ENCODE measurements around the gene SAMD1.
"Not testable (repeated sequence)": the region's sequence is repeated elsewhere in the genome, so short reads cannot be mapped to it uniquely, and the experiment has no call there.

The SAMD1 gene

GRCh38 chr19:14056741-14057356, 33.7 kb downstream of the SAMD1 start:
- Histone ChIP-seq H3K4me3 (ENCODE audit: low read length) (no peak overlapping the region), H3K4me1 (ENCODE audit: control insufficient read depth, insufficient read depth, low read length) (peaks cover 5% of the 10 kb centered on the region), H3K36me3 (ENCODE audit: control insufficient read depth, insufficient read depth, low read length, severe bottlenecking) (no peaks in the 10 kb centered on the region), H3K9ac (ENCODE audit: low read length) (no peak overlapping the region), H3K9me3 (ENCODE audit: control insufficient read depth, low read length) (peaks cover 6% of the 10 kb centered on the region), H3K27me3 (replicated peaks; ENCODE audit: control insufficient read depth, insufficient read depth, low read length) (peaks cover 37% of the 10 kb centered on the region)
- DNase-seq (ENCODE audit: low read depth), result no peak

DNA sequence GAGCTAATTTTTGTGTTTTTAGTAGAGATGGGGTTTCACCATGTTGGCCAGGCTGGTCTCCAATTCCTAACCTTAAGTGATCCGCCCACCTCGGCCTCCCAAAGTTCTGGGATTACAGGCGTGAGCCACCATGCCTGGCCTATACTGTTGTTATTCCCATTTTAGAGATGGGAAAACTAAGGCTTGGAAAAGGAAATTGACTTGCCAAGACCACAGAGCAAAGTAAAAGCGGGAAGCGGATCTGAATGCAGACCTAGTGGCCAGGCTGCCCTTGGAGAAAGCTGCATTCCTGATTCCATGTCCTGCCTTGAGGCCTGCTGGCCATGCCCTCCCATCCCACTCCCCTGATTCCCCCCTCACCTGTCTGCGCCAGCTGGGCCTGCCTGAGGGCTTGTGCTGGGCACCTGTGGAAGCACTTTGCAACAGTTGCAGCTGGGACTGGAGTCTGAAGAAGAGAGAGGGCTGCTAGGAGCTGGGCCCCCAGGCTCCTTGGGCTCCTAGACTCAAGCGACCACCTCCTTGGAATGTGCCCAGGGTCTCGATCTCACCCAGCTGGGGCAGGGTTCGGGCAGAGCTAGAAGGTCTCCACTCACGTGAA, 34.4 kb downstream of the SAMD1 start:
- peaks cover 2% of the 10 kb centered on the region for H3K4me1 ChIP-seq (ENCODE audit: control insufficient read depth, insufficient read depth, low read length)
- no peak for DNase-seq (ENCODE audit: low read depth)
- H3K9ac ChIP-seq (ENCODE audit: low read length), result no peak overlapping the region
- peaks cover 33% of the 10 kb centered on the region for H3K27me3 ChIP-seq (replicated peaks; ENCODE audit: control insufficient read depth, insufficient read depth, low read length)
- H3K9me3 ChIP-seq (ENCODE audit: control insufficient read depth, low read length), result peaks cover 6% of the 10 kb centered on the region
- H3K36me3 ChIP-seq (ENCODE audit: control insufficient read depth, insufficient read depth, low read length, severe bottlenecking), result no peaks in the 10 kb centered on the region
- H3K4me3 ChIP-seq (ENCODE audit: low read length), result no peak overlapping the region

- Histone ChIP-seq H3K27me3 (replicated peaks; ENCODE audit: control insufficient read depth, insufficient read depth, low read length) (peaks cover 29% of the 10 kb centered on the region), H3K36me3 (ENCODE audit: control insufficient read depth, insufficient read depth, low read length, severe bottlenecking) (no peaks in the 10 kb centered on the region), H3K9ac (ENCODE audit: low read length) (no peak overlapping the region), H3K9me3 (ENCODE audit: control insufficient read depth, low read length) (peaks cover 6% of the 10 kb centered on the region), H3K4me1 (ENCODE audit: control insufficient read depth, insufficient read depth, low read length) (no peaks in the 10 kb centered on the region), H3K4me3 (ENCODE audit: low read length) (no peak overlapping the region)
- DNase-seq (ENCODE audit: low read depth), result no peak
Observed at GRCh38 chr19:14055396-14055795, 35.2 kb downstream of the SAMD1 start.

GRCh38 chr19:14054721-14055120, 35.8 kb downstream of the SAMD1 start:
- no peak for DNase-seq (ENCODE audit: low read depth)

GRCh38 chr19:14054099-14054498, 36.5 kb downstream of the SAMD1 start:
- Histone ChIP-seq H3K36me3 (ENCODE audit: control insufficient read depth, insufficient read depth, low read length, severe bottlenecking) (no peaks in the 10 kb centered on the region), H3K4me3 (ENCODE audit: low read length) (no peak overlapping the region), H3K27me3 (replicated peaks; ENCODE audit: control insufficient read depth, insufficient read depth, low read length) (peaks cover 17% of the 10 kb centered on the region), H3K4me1 (ENCODE audit: control insufficient read depth, insufficient read depth, low read length) (no peaks in the 10 kb centered on the region), H3K9me3 (ENCODE audit: control insufficient read depth, low read length) (peaks cover 6% of the 10 kb centered on the region), H3K9ac (ENCODE audit: low read length) (no peak overlapping the region)
- DNase-seq (ENCODE audit: low read depth), result no peak

More at GRCh38 chr19:14054721-14055120, 35.8 kb downstream of the SAMD1 start:
- H3K4me3 ChIP-seq (ENCODE audit: low read length), result no peak overlapping the region
- no peaks in the 10 kb centered on the region for H3K4me1 ChIP-seq (ENCODE audit: control insufficient read depth, insufficient read depth, low read length)
- no peaks in the 10 kb centered on the region for H3K36me3 ChIP-seq (ENCODE audit: control insufficient read depth, insufficient read depth, low read length, severe bottlenecking)
- H3K9me3 ChIP-seq (ENCODE audit: control insufficient read depth, low read length), result peaks cover 6% of the 10 kb centered on the region
- no peak overlapping the region for H3K9ac ChIP-seq (ENCODE audit: low read length)
- peaks cover 23% of the 10 kb centered on the region for H3K27me3 ChIP-seq (replicated peaks; ENCODE audit: control insufficient read depth, insufficient read depth, low read length)

DNA sequence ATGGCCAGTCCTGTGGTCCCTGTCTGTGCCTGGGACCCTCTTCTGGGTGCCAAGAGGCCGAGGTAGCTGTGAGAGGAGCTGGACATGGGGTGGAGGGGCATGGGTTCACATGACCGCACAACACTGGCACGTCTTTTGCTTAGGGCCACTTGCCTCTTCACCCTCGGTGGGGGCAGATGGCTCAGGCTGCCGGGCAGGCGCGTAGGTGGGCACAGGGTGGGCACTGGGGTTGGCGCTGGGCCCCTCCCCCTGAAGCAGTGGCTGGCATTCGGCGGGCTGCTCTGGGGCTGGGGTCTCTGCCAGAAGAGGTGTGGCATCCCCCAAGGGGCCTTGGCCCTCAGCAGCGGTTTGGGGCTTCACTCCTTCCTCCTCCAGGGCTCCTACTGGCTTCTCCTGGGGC, 37.1 kb downstream of the SAMD1 start:
- no peak overlapping the region for H3K4me3 ChIP-seq (ENCODE audit: low read length)
- H3K9me3 ChIP-seq (ENCODE audit: control insufficient read depth, low read length), result peaks cover 6% of the 10 kb centered on the region
- H3K27me3 ChIP-seq (replicated peaks; ENCODE audit: control insufficient read depth, insufficient read depth, low read length), result peaks cover 11% of the 10 kb centered on the region
- no peaks in the 10 kb centered on the region for H3K4me1 ChIP-seq (ENCODE audit: control insufficient read depth, insufficient read depth, low read length)
- DNase-seq (ENCODE audit: low read depth), result no peak
- no peaks in the 10 kb centered on the region for H3K36me3 ChIP-seq (ENCODE audit: control insufficient read depth, insufficient read depth, low read length, severe bottlenecking)
- H3K9ac ChIP-seq (ENCODE audit: low read length), result no peak overlapping the region

DNA sequence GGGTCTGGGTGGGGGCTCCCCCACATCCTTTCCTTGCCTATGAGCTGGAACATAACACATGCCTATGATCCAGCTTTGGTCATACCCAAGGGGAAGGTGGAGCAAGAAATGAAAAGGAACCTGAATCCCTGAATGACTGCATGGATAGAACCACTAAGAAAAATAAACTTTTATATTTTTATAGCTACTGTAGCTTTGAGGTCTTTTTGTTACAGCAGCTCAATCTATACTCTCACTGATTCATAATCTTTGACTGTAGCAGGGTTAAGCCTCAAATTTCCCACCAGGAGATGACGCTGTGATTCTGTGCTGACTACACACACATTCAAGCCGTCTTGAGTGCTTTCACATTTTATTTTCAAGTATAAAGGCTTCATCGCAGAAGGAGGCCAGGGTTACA, 37.5 kb downstream of the SAMD1 start:
- H3K4me1 ChIP-seq (ENCODE audit: control insufficient read depth, insufficient read depth, low read length), result no peaks in the 10 kb centered on the region
- no peak overlapping the region for H3K4me3 ChIP-seq (ENCODE audit: low read length)
- H3K27me3 ChIP-seq (replicated peaks; ENCODE audit: control insufficient read depth, insufficient read depth, low read length), result peaks cover 7% of the 10 kb centered on the region
- no peaks in the 10 kb centered on the region for H3K36me3 ChIP-seq (ENCODE audit: control insufficient read depth, insufficient read depth, low read length, severe bottlenecking)
- H3K9me3 ChIP-seq (ENCODE audit: control insufficient read depth, low read length), result peaks cover 6% of the 10 kb centered on the region
- DNase-seq (ENCODE audit: low read depth), result no peak
- H3K9ac ChIP-seq (ENCODE audit: low read length), result no peak overlapping the region

GRCh38 chr19:14052470-14052869, 38.1 kb downstream of the SAMD1 start:
- H3K9me3 ChIP-seq (ENCODE audit: control insufficient read depth, low read length), result peaks cover 6% of the 10 kb centered on the region
- no peak overlapping the region for H3K4me3 ChIP-seq (ENCODE audit: low read length)
- no peaks in the 10 kb centered on the region for H3K36me3 ChIP-seq (ENCODE audit: control insufficient read depth, insufficient read depth, low read length, severe bottlenecking)
- H3K27me3 ChIP-seq (replicated peaks; ENCODE audit: control insufficient read depth, insufficient read depth, low read length), result peaks cover 5% of the 10 kb centered on the region
- no peak overlapping the region for H3K9ac ChIP-seq (ENCODE audit: low read length)
- no peak for DNase-seq (ENCODE audit: low read depth)
- H3K4me1 ChIP-seq (ENCODE audit: control insufficient read depth, insufficient read depth, low read length), result no peaks in the 10 kb centered on the region

GRCh38 chr19:14051980-14052379, 38.6 kb downstream of the SAMD1 start:
- H3K9ac ChIP-seq (ENCODE audit: low read length), result no peak overlapping the region
- H3K4me3 ChIP-seq (ENCODE audit: low read length), result no peak overlapping the region
- no peak for DNase-seq (ENCODE audit: low read depth)
- no peaks in the 10 kb centered on the region for H3K36me3 ChIP-seq (ENCODE audit: control insufficient read depth, insufficient read depth, low read length, severe bottlenecking)
- H3K27me3 ChIP-seq (replicated peaks; ENCODE audit: control insufficient read depth, insufficient read depth, low read length), result peaks cover 5% of the 10 kb centered on the region
- no peaks in the 10 kb centered on the region for H3K4me1 ChIP-seq (ENCODE audit: control insufficient read depth, insufficient read depth, low read length)
- H3K9me3 ChIP-seq (ENCODE audit: control insufficient read depth, low read length), result peaks cover 6% of the 10 kb centered on the region

DNA sequence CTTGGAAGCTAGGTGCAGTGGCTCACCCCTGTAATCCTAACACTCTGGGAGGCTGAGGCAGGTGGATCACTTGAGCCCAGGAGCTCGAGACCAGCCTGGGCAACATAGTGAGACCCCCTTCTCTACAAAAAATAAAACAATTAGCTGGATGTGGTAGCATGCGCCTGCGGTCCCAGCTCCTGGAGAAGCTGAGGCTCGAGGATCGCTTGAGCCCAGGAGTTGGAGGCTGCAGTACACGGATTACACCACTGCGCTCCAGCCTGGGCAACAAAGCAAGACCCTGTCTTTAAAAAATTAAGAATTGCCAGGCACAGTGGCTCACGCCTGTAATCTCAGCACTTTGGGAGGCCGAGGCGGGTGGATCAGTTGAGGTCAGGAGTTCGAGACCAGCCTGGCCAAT, 39.6 kb downstream of the SAMD1 start:
- H3K9ac ChIP-seq (ENCODE audit: low read length); H3K9me3 ChIP-seq (ENCODE audit: control insufficient read depth, low read length); H3K27me3 ChIP-seq (replicated peaks; ENCODE audit: control insufficient read depth, insufficient read depth, low read length); H3K4me3 ChIP-seq (ENCODE audit: low read length); H3K4me1 ChIP-seq (ENCODE audit: control insufficient read depth, insufficient read depth, low read length); H3K36me3 ChIP-seq (ENCODE audit: control insufficient read depth, insufficient read depth, low read length, severe bottlenecking); DNase-seq (ENCODE audit: low read depth): not testable (repeated sequence)

DNA sequence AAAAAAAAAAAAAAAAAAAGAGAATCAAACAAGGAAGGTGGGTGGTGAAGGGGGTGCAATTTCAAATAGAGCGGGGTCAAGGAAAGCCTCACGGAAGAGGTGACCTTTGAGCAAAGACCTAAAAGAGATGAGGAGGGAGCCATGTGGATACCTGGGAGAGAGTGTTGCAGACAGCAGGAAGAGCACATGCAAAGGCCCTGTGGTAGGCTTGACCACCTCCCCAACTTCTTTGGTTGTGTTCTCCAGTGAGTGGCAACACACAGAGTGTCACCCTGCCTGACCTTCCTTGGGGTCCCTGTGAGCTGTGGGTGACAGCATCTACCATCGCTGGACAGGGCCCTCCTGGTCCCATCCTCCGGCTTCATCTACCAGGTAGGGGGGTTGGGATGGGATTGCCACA, 40.0 kb downstream of the SAMD1 start:
- no peaks in the 10 kb centered on the region for H3K36me3 ChIP-seq (ENCODE audit: control insufficient read depth, insufficient read depth, low read length, severe bottlenecking)
- no peak for DNase-seq (ENCODE audit: low read depth)
- peaks cover 5% of the 10 kb centered on the region for H3K27me3 ChIP-seq (replicated peaks; ENCODE audit: control insufficient read depth, insufficient read depth, low read length)
- H3K9ac ChIP-seq (ENCODE audit: low read length), result no peak overlapping the region
- H3K4me1 ChIP-seq (ENCODE audit: control insufficient read depth, insufficient read depth, low read length), result no peaks in the 10 kb centered on the region
- H3K4me3 ChIP-seq (ENCODE audit: low read length), result no peak overlapping the region
- peaks cover 6% of the 10 kb centered on the region for H3K9me3 ChIP-seq (ENCODE audit: control insufficient read depth, low read length)
